Trophoblast cell (in vitro differentiated cells and primary cell): ENCODE data around the gene KCNJ12.

Experiments used
- DNase-seq, 2 donors: peaks; one replicate each; pipeline ENCODE4 v3.0.0-alpha.2; 2016
- H2AFZ ChIP-seq: 2 replicates; pipeline ENCODE4 v1.6.1; 2013; ENCODE audit warnings: low read length, moderate library complexity, mild to moderate bottlenecking; ENCODE audit not compliant: insufficient read depth, poor library complexity
- H2AK5ac ChIP-seq: 2 replicates; pipeline ENCODE4 v1.6.1; 2013; ENCODE audit warnings: mild to moderate bottlenecking, low read length
- H2BK120ac ChIP-seq: 2 replicates; pipeline ENCODE4 v1.6.1; 2013; ENCODE audit warnings: low read length, mild to moderate bottlenecking, moderate library complexity; ENCODE audit not compliant: insufficient read depth, poor library complexity
- H2BK12ac ChIP-seq: 2 replicates; pipeline ENCODE4 v1.6.1; 2013; ENCODE audit warnings: mild to moderate bottlenecking, low read length, moderate library complexity
- H2BK5ac ChIP-seq: 2 replicates; pipeline ENCODE4 v1.6.1; 2013; ENCODE audit warnings: low read length, low read depth, moderate library complexity, mild to moderate bottlenecking; ENCODE audit not compliant: poor library complexity
- H3K14ac ChIP-seq: 2 replicates; pipeline ENCODE4 v1.6.1; 2013; ENCODE audit warnings: mild to moderate bottlenecking, low read length
- H3K18ac ChIP-seq: 2 replicates; pipeline ENCODE4 v1.6.1; 2013; ENCODE audit warnings: mild to moderate bottlenecking, low read length
- H3K23ac ChIP-seq: 2 replicates; pipeline ENCODE4 v1.6.1; 2013; ENCODE audit warnings: low read length
- H3K27ac ChIP-seq: 2 replicates; pipeline ENCODE4 v1.5.1; 2013; ENCODE audit warnings: low read depth, mild to moderate bottlenecking, inconsistent platforms, low read length, moderate library complexity
- H3K27me3 ChIP-seq: 2 replicates; pipeline ENCODE4 v1.6.1; 2013; ENCODE audit warnings: inconsistent platforms, mild to moderate bottlenecking, low read length, moderate library complexity; ENCODE audit not compliant: insufficient read depth
- H3K36me3 ChIP-seq, 2 experiments: 1 replicate in 1 of 2; 2 replicates in 1 of 2; pipeline ENCODE4 v1.6.1; 2013; ENCODE audit warnings: low read length in 2 of 2, mild to moderate bottlenecking in 2 of 2, moderate library complexity in 1 of 2; ENCODE audit not compliant: insufficient read depth in 2 of 2, control insufficient read depth in 1 of 2
- H3K4ac ChIP-seq: 2 replicates; pipeline ENCODE4 v1.6.1; 2013; ENCODE audit warnings: low read depth, mild to moderate bottlenecking, low read length, moderate library complexity
- H3K4me1 ChIP-seq, 2 experiments: 1 replicate in 1 of 2; 2 replicates in 1 of 2; pipeline ENCODE4 v1.6.1; 2013; ENCODE audit warnings: low read length in 2 of 2, mild to moderate bottlenecking in 2 of 2, moderate library complexity in 1 of 2; ENCODE audit not compliant: insufficient read depth in 2 of 2, control insufficient read depth in 1 of 2
- H3K4me2 ChIP-seq: 2 replicates; pipeline ENCODE4 v1.6.1; 2013; ENCODE audit warnings: inconsistent platforms, mild to moderate bottlenecking, low read length, moderate library complexity
- H3K4me3 ChIP-seq: 2 replicates; pipeline ENCODE4 v1.5.1; 2013; ENCODE audit warnings: mild to moderate bottlenecking, low read depth, low read length, inconsistent platforms
- H3K79me1 ChIP-seq: one replicate; pipeline ENCODE4 v1.6.1; 2013; ENCODE audit warnings: low read length
- H3K79me2 ChIP-seq: 2 replicates; pipeline ENCODE4 v1.6.1; 2013; ENCODE audit warnings: low read length, mild to moderate bottlenecking; ENCODE audit not compliant: control insufficient read depth, insufficient read depth, poor library complexity
- H3K9ac ChIP-seq: 2 replicates; pipeline ENCODE4 v1.6.1; 2013; ENCODE audit warnings: mild to moderate bottlenecking, low read length
- H3K9me3 ChIP-seq: 2 replicates; pipeline ENCODE4 v1.6.1; 2013; ENCODE audit warnings: low read depth, mild to moderate bottlenecking, control low read depth, inconsistent platforms, low read length; ENCODE audit not compliant: insufficient read depth
- H4K12ac ChIP-seq: 2 replicates; pipeline ENCODE4 v1.6.1; 2013; ENCODE audit warnings: low read depth, mild to moderate bottlenecking, low read length, moderate library complexity
- H4K8ac ChIP-seq: 2 replicates; pipeline ENCODE4 v1.6.1; 2013; ENCODE audit warnings: low read depth, mild to moderate bottlenecking, low read length, moderate library complexity
- H4K91ac ChIP-seq: one replicate; pipeline ENCODE4 v1.6.1; 2013; ENCODE audit warnings: low read depth, mild to moderate bottlenecking, low read length, moderate library complexity
- WGBS: extraction: QIAGEN DNeasy Blood & Tissue Kit; methylation state at CpG from one replicate; pipeline ENCODE4 v1.1.7; 2013; ENCODE audit warnings: missing lambda C conversion rate; ENCODE audit not compliant: insufficient read length, insufficient coverage; ENCODE audit errors: extremely low coverage; 5-methylcytosine and 5-hydroxymethylcytosine counted together

Gene KCNJ12

GRCh38 chr17:21353326-21354010 lies 22.7 kb upstream of the KCNJ12 start:
- Histone ChIP-seq H3K79me2 (no peaks in the 10 kb centered on the region), H2AK5ac (no peak overlapping the region), H3K27ac (no peak overlapping the region), H3K4me3 (no peak overlapping the region), H3K14ac (no peak overlapping the region), H3K79me1 (no peaks in the 10 kb centered on the region), H2AFZ (no peak overlapping the region), H3K36me3 (no peaks in the 10 kb centered on the region), H4K8ac (no peak overlapping the region), H3K23ac (no peak overlapping the region), H2BK5ac (no peak overlapping the region), H3K4me1 (peaks cover 0 to 4% of the 10 kb centered on the region in 2 experiments), H2BK120ac (no peak overlapping the region), H3K9ac (no peak overlapping the region), H2BK12ac (no peak overlapping the region), H3K4me2 (no peak overlapping the region), H3K9me3 (peaks cover 2% of the 10 kb centered on the region), H4K12ac (no peak overlapping the region), H3K27me3 (no peaks in the 10 kb centered on the region), H3K4ac (no peak overlapping the region), H4K91ac (no peak overlapping the region), H3K18ac (no peak overlapping the region)
- no CpG with 5 or more reads among the region's 13 CpGs for WGBS
- DNase-seq, result peak in 1 of 2 donors; percentile 57

- Histone ChIP-seq H2AK5ac (no peak overlapping the region), H3K14ac (no peak overlapping the region), H3K23ac (no peak overlapping the region), H3K9ac (no peak overlapping the region), H3K79me2 (no peaks in the 10 kb centered on the region), H3K27me3 (no peaks in the 10 kb centered on the region), H4K91ac (no peak overlapping the region), H3K18ac (no peak overlapping the region), H2AFZ (no peak overlapping the region), H3K4me3 (no peak overlapping the region), H3K27ac (no peak overlapping the region), H3K9me3 (peaks cover 2% of the 10 kb centered on the region), H2BK5ac (no peak overlapping the region), H2BK12ac (no peak overlapping the region), H4K12ac (no peak overlapping the region), H3K36me3 (no peaks in the 10 kb centered on the region), H3K4me1 (peaks cover 0 to 6% of the 10 kb centered on the region in 2 experiments), H3K4ac (no peak overlapping the region), H4K8ac (no peak overlapping the region), H2BK120ac (no peak overlapping the region), H3K79me1 (no peaks in the 10 kb centered on the region), H3K4me2 (no peak overlapping the region)
- WGBS, result no CpG with 5 or more reads among the region's 13 CpGs
- no peak for DNase-seq
Observed at GRCh38 chr17:21354796-21355385, 21.3 kb upstream of the KCNJ12 start.

- WGBS, result no CpG with 5 or more reads among the region's 12 CpGs
- peaks cover 2% of the 10 kb centered on the region for H3K9me3 ChIP-seq
- no peak overlapping the region for H3K18ac ChIP-seq
Observed at GRCh38 chr17:21355586-21355985, 20.6 kb upstream of the KCNJ12 start.

GRCh38 chr17:21356537-21357127 lies 19.5 kb upstream of the KCNJ12 start:
- no peak overlapping the region for H3K18ac ChIP-seq
- H2BK120ac ChIP-seq, result no peak overlapping the region
- H3K23ac ChIP-seq, result no peak overlapping the region
- no peak overlapping the region for H2BK12ac ChIP-seq
- H3K79me1 ChIP-seq, result no peaks in the 10 kb centered on the region
- peaks cover 0 to 6% of the 10 kb centered on the region in 2 experiments for H3K4me1 ChIP-seq
- H3K14ac ChIP-seq, result no peak overlapping the region
- no peak overlapping the region for H3K4me3 ChIP-seq
- no peak overlapping the region for H4K8ac ChIP-seq
- H3K4me2 ChIP-seq, result no peak overlapping the region
- no peak overlapping the region for H3K4ac ChIP-seq
- H4K91ac ChIP-seq, result no peak overlapping the region
- no peak overlapping the region for H3K9ac ChIP-seq
- H3K27ac ChIP-seq, result no peak overlapping the region
- DNase-seq, result no peak
- WGBS, result 100% methylated on average over 2 of the region's 2 CpGs
- H4K12ac ChIP-seq, result no peak overlapping the region
- no peak overlapping the region for H2AK5ac ChIP-seq
- H3K79me2 ChIP-seq, result no peaks in the 10 kb centered on the region
- H3K9me3 ChIP-seq, result peaks cover 2% of the 10 kb centered on the region
- no peak overlapping the region for H2AFZ ChIP-seq
- no peaks in the 10 kb centered on the region for H3K27me3 ChIP-seq
- no peaks in the 10 kb centered on the region for H3K36me3 ChIP-seq
- H2BK5ac ChIP-seq, result no peak overlapping the region

More at GRCh38 chr17:21355586-21355985, 20.6 kb upstream of the KCNJ12 start:
- Histone ChIP-seq H4K8ac (no peak overlapping the region), H2BK5ac (no peak overlapping the region), H2BK120ac (no peak overlapping the region), H3K14ac (no peak overlapping the region), H3K4me3 (no peak overlapping the region), H3K4me2 (no peak overlapping the region), H3K4ac (no peak overlapping the region), H3K9ac (no peak overlapping the region), H3K27ac (no peak overlapping the region), H3K36me3 (no peaks in the 10 kb centered on the region), H2AFZ (no peak overlapping the region), H3K27me3 (no peaks in the 10 kb centered on the region), H2AK5ac (no peak overlapping the region), H3K23ac (no peak overlapping the region), H2BK12ac (no peak overlapping the region), H3K4me1 (peaks cover 0 to 6% of the 10 kb centered on the region in 2 experiments), H3K79me2 (no peaks in the 10 kb centered on the region), H3K79me1 (no peaks in the 10 kb centered on the region), H4K12ac (no peak overlapping the region), H4K91ac (no peak overlapping the region)
- DNase-seq, result no peak
